ENCODE results near the gene SEC61B. TPM values are rescaled to one million over a fixed set of nuclear protein-coding genes. Genes with fewer than 3 reads are reported as not detected.
A peak's percentile ranks its signal among the peaks of the same experiment; 100 is the strongest.

Gene SEC61B
- total and polyA plus RNA-seq, 2 experiments from 2014 or later, result 133 to 602 TPM

DNA sequence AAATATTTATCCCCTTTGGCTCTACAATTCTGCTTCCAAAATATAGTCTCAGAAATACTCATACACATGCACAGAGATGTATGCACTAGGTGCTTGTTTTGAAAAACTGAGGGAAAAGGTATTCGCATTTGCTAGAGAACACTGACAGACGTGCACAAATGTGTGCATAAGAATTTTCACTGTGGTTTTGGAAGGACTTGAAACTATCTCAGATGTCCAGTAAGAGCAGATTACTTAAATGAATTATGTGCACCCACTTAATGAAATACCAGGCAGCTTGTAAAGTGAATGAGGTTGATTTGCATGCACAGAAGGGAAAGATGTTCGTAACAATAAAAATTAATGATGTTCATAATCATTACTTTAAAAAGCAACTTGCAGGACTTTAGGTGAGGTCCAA, 48.4 kb downstream of the SEC61B start:
- Mint-ChIP-seq H3K27ac (no peak overlapping the region), H3K9me3 (no peaks in the 10 kb centered on the region), H3K4me3 (no peak overlapping the region), H3K4me1 (no peaks in the 10 kb centered on the region; the same call in 1 of the 3 replicates), H3K27me3 (ENCODE audit: insufficient read depth, low read depth, poor library complexity) (no peaks in the 10 kb centered on the region), H3K36me3 (ENCODE audit: low read depth) (no peaks in the 10 kb centered on the region)
- Histone ChIP-seq H3K4me2 (no peak overlapping the region), H3K4me3 (no peak overlapping the region), H3K9me2 (ENCODE audit: insufficient read depth) (0 out of 2 replicates have a peak, but pooled peaks cover 3% of the 10 kb centered on the region), H3K36me3 (ENCODE audit: insufficient read depth) (no peaks in the 10 kb centered on the region), H3K27ac (ENCODE audit: low read depth) (no peak overlapping the region), H3K27me3 (ENCODE audit: insufficient read depth) (no peaks in the 10 kb centered on the region), H3K4me1 (ENCODE audit: insufficient read depth) (no peaks in the 10 kb centered on the region), H3K79me2 (replicated peaks; ENCODE audit: insufficient read depth) (no peaks in the 10 kb centered on the region), H3F3A (replicated peaks; ENCODE audit: low read depth) (no peaks in the 10 kb centered on the region), H4K20me1 (replicated peaks; ENCODE audit: insufficient read depth) (no peaks in the 10 kb centered on the region), H2AFZ (no peak overlapping the region)
- ATAC-seq (no peak), DNase-seq (ENCODE audit: low spot score) (no peak)
- TF ChIP-seq POLR2AphosphoS5 (IDR thresholded peaks at IDR 0.05; ENCODE audit: low read depth), result no peak
- TF ChIP-seq JUNB (IDR thresholded peaks at IDR 0.05; ENCODE audit: unreplicated experiment), result no peak
- TF ChIP-seq, protein P1, sequence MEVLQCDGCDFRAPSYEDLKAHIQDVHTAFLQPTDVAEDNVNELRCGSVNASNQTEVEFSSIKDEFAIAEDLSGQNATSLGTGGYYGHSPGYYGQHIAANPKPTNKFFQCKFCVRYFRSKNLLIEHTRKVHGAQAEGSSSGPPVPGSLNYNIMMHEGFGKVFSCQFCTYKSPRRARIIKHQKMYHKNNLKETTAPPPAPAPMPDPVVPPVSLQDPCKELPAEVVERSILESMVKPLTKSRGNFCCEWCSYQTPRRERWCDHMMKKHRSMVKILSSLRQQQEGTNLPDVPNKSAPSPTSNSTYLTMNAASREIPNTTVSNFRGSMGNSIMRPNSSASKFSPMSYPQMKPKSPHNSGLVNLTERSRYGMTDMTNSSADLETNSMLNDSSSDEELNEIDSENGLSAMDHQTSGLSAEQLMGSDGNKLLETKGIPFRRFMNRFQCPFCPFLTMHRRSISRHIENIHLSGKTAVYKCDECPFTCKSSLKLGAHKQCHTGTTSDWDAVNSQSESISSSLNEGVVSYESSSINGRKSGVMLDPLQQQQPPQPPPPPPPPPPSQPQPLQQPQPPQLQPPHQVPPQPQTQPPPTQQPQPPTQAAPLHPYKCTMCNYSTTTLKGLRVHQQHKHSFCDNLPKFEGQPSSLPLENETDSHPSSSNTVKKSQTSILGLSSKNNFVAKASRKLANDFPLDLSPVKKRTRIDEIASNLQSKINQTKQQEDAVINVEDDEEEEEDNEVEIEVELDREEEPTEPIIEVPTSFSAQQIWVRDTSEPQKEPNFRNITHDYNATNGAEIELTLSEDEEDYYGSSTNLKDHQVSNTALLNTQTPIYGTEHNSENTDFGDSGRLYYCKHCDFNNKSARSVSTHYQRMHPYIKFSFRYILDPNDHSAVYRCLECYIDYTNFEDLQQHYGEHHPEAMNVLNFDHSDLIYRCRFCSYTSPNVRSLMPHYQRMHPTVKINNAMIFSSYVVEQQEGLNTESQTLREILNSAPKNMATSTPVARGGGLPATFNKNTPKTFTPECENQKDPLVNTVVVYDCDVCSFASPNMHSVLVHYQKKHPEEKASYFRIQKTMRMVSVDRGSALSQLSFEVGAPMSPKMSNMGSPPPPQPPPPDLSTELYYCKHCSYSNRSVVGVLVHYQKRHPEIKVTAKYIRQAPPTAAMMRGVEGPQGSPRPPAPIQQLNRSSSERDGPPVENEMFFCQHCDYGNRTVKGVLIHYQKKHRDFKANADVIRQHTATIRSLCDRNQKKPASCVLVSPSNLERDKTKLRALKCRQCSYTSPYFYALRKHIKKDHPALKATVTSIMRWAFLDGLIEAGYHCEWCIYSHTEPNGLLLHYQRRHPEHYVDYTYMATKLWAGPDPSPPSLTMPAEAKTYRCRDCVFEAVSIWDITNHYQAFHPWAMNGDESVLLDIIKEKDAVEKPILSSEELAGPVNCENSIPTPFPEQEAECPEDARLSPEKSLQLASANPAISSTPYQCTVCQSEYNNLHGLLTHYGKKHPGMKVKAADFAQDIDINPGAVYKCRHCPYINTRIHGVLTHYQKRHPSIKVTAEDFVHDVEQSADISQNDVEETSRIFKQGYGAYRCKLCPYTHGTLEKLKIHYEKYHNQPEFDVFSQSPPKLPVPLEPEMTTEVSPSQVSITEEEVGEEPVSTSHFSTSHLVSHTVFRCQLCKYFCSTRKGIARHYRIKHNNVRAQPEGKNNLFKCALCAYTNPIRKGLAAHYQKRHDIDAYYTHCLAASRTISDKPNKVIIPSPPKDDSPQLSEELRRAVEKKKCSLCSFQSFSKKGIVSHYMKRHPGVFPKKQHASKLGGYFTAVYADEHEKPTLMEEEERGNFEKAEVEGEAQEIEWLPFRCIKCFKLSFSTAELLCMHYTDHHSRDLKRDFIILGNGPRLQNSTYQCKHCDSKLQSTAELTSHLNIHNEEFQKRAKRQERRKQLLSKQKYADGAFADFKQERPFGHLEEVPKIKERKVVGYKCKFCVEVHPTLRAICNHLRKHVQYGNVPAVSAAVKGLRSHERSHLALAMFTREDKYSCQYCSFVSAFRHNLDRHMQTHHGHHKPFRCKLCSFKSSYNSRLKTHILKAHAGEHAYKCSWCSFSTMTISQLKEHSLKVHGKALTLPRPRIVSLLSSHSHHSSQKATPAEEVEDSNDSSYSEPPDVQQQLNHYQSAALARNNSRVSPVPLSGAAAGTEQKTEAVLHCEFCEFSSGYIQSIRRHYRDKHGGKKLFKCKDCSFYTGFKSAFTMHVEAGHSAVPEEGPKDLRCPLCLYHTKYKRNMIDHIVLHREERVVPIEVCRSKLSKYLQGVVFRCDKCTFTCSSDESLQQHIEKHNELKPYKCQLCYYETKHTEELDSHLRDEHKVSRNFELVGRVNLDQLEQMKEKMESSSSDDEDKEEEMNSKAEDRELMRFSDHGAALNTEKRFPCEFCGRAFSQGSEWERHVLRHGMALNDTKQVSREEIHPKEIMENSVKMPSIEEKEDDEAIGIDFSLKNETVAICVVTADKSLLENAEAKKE (CRISPR knock-in tag; IDR thresholded peaks at IDR 0.05), result no peak
- TF ChIP-seq EZH2phosphoT487 (IDR thresholded peaks at IDR 0.05; ENCODE audit: unreplicated experiment), result no peak

DNA sequence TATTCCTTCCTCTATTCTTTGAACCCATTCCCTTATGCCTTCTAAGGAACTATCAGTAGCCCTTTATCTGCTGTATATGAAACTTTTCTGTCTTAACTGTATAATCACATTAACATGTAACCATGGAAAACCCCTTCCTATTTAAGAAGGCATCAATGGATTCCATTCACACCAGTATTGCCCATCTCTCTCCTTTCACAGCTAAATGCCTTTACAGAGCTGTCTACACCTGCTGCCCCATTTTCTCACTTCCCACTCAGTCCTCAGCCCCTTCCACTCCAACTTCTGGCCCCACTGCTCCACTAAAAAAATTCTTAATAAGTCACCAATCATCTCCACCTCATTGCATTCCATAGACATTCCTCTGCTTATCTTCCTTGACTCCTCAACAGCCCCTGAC, 50.8 kb downstream of the SEC61B start:
- TF ChIP-seq ETS1 (IDR thresholded peaks at IDR 0.05) (no peak), CREB1 (CRISPR knock-in tag; IDR thresholded peaks at IDR 0.05; ENCODE audit: low read depth) (no peak), POLR2AphosphoS5 (IDR thresholded peaks at IDR 0.05; ENCODE audit: low read depth) (no peak)
- Histone ChIP-seq H3K4me1 (ENCODE audit: insufficient read depth) (no peaks in the 10 kb centered on the region), H3F3A (replicated peaks; ENCODE audit: low read depth) (no peaks in the 10 kb centered on the region), H3K27me3 (ENCODE audit: insufficient read depth) (no peaks in the 10 kb centered on the region), H3K9me2 (ENCODE audit: insufficient read depth) (0 out of 2 replicates have a peak, but pooled peaks cover 3% of the 10 kb centered on the region), H3K4me2 (no peak overlapping the region), H3K79me2 (replicated peaks; ENCODE audit: insufficient read depth) (no peaks in the 10 kb centered on the region), H3K4me3 (no peak overlapping the region), H4K20me1 (replicated peaks; ENCODE audit: insufficient read depth) (no peaks in the 10 kb centered on the region), H3K36me3 (ENCODE audit: insufficient read depth) (no peaks in the 10 kb centered on the region), H3K27ac (ENCODE audit: low read depth) (no peak overlapping the region), H2AFZ (peak overlapping the region; percentile 14; the same call in 1 of the 2 replicates)
- Mint-ChIP-seq H3K4me3 (no peak overlapping the region), H3K27me3 (ENCODE audit: insufficient read depth, low read depth, poor library complexity) (no peaks in the 10 kb centered on the region), H3K36me3 (ENCODE audit: low read depth) (no peaks in the 10 kb centered on the region), H3K9me3 (no peaks in the 10 kb centered on the region), H3K27ac (no peak overlapping the region), H3K4me1 (no peaks in the 10 kb centered on the region; the same call in 2 of the 3 replicates)
- ATAC-seq (no peak), DNase-seq (ENCODE audit: low spot score) (no peak)
